HepG2 (cell line): ENCODE data around the gene C20orf144. TPM values are rescaled to one million over a fixed set of nuclear protein-coding genes. Genes with fewer than 3 reads are reported as not detected.

Experiments
- ATAC-seq: fragments of 200-7000 bp; cut with Tn5 transposase; 3 replicates; pipeline ENCODE4 v1.9.1; 2020; ENCODE audit warnings: mild to moderate bottlenecking, moderate library complexity
- BruUV-seq: library from RNA; stranded (reverse); fragments of 400-500 nt; replicated peaks from 2 replicates; lab custom pipeline; 2021; lab: Mats Ljungman, UMichigan
- CTCF ChIA-PET: fragments of 300-600 bp; formaldehyde crosslinking; extraction: SDS; loops from one replicate; lab custom pipeline; 2021; ENCODE audit warnings: low total read pairs, inconsistent platforms, low intra/inter-chr PET ratio; lab: Yijun Ruan, JAX
- POLR2A ChIA-PET: fragments of 350-600 bp; sonication (Branson Sonifier 250); formaldehyde crosslinking; loops from one replicate; lab custom pipeline; 2020; ENCODE audit warnings: antibody characterized with exemption, inconsistent platforms; lab: Yijun Ruan, JAX
- DNase-seq: peaks from one replicate; pipeline ENCODE4 v3.0.0-alpha.2; 2015; ENCODE audit warnings: low spot score
- FAIRE-seq: peaks from 3 replicates; lab custom pipeline; 2011; peaks lifted over from hg19 to GRCh38; lab: Jason Lieb, UNC
- H2AFZ ChIP-seq: one replicate; pipeline ENCODE4 v1.6.1; 2011; ENCODE audit warnings: low read length, inconsistent platforms
- H3K27ac ChIP-seq: fragments of 300-600 bp; 3 replicates; pipeline ENCODE4 v1.8.0; 2011; ENCODE audit warnings: mixed run types, mild to moderate bottlenecking, mixed read lengths, low read length, inconsistent platforms; ENCODE audit not compliant: insufficient read depth; ENCODE audit errors: extremely low read length
- H3K27me3 ChIP-seq, 2 experiments: fragments of 200-600 bp in 1 of 2; 2 replicates in 1 of 2; 3 replicates in 1 of 2; pipeline versions ENCODE4 v1.6.0 to v1.8.0; 2011; ENCODE audit warnings: low read length in 2 of 2, mild to moderate bottlenecking in 2 of 2, moderate library complexity in 2 of 2, inconsistent platforms in 1 of 2; ENCODE audit not compliant: insufficient read depth in 2 of 2, control insufficient read depth in 1 of 2
- H3K36me3 ChIP-seq, 2 experiments: fragments of 200-600 bp in 1 of 2; replicated peaks in 1 of 2; 2 replicates in 1 of 2; 3 replicates in 1 of 2; pipeline versions ENCODE4 v1.5.1 to v1.8.0; 2011; ENCODE audit warnings: low read length in 2 of 2, inconsistent platforms in 1 of 2; ENCODE audit not compliant: insufficient read depth in 2 of 2, control insufficient read depth in 1 of 2
- H3K4me1 ChIP-seq: 2 replicates; pipeline ENCODE4 v1.5.1; 2012; ENCODE audit warnings: low read length, inconsistent platforms; ENCODE audit not compliant: insufficient read depth
- H3K4me2 ChIP-seq: 2 replicates; pipeline ENCODE4 v1.6.0; 2011; ENCODE audit warnings: low read depth, low read length, inconsistent platforms
- H3K4me3 ChIP-seq, 3 experiments: fragments of 200-600 bp in 1 of 3; sonication (generic), shearing (Covaris generic) in 1 of 3; replicated peaks in 1 of 3; 2 replicates each; pipeline ENCODE4 v1.5.1; 2011 to 2016; ENCODE audit warnings: low read length in 3 of 3, inconsistent platforms in 2 of 3, low read depth in 2 of 3, mild to moderate bottlenecking in 2 of 3, control low read depth in 1 of 3, mixed read lengths in 1 of 3; ENCODE audit not compliant: insufficient read depth in 1 of 3
- H3K79me2 ChIP-seq: one replicate; pipeline ENCODE4 v1.6.1; 2011; ENCODE audit warnings: low read length, inconsistent platforms; ENCODE audit not compliant: insufficient read depth
- H3K9ac ChIP-seq: 2 replicates; pipeline ENCODE4 v1.6.0; 2011; ENCODE audit warnings: mild to moderate bottlenecking, low read depth, low read length, inconsistent platforms; ENCODE audit not compliant: insufficient read depth
- H3K9me3 ChIP-seq: 2 replicates; pipeline ENCODE4 v1.5.1; 2012; ENCODE audit warnings: mild to moderate bottlenecking, low read length
- H4K20me1 ChIP-seq: 2 replicates; pipeline ENCODE4 v1.6.0; 2011; ENCODE audit warnings: inconsistent platforms, mild to moderate bottlenecking, low read length, moderate library complexity; ENCODE audit not compliant: insufficient read depth
- ATF1 ChIP-seq: IDR thresholded peaks from 2 replicates; pipeline ENCODE4 v1.6.1; 2016; ENCODE audit warnings: mild to moderate bottlenecking, control low read depth
- ATF7 ChIP-seq, 2 experiments: fragments of 450-650 bp in 1 of 2; sonication (generic) in 1 of 2; formaldehyde crosslinking in 1 of 2; IDR thresholded peaks; 2 replicates each; pipeline versions ENCODE4 v1.4.0 to v1.6.1; 2016 to 2020; ENCODE audit warnings: antibody characterized with exemption in 1 of 2, mild to moderate bottlenecking in 1 of 2, missing genetic modification reagents in 1 of 2
- ERF ChIP-seq: IDR thresholded peaks from 2 replicates; pipeline ENCODE4 v1.6.1; 2018; ENCODE audit warnings: missing biosample characterization, missing genetic modification reagents
- HNF4G ChIP-seq, 2 experiments: sonication (generic) in 1 of 2; formaldehyde crosslinking in 1 of 2; IDR thresholded peaks; 2 replicates each; pipeline versions ENCODE4 v1.4.0 to v1.6.1; 2011 to 2020; ENCODE audit warnings: borderline replicate concordance in 2 of 2, low read depth in 2 of 2, mild to moderate bottlenecking in 2 of 2, low read length in 1 of 2, missing genetic modification reagents in 1 of 2, moderate library complexity in 1 of 2
- IRF2 ChIP-seq: IDR thresholded peaks from 2 replicates; pipeline ENCODE4 v1.6.1; 2018; ENCODE audit warnings: missing genetic modification reagents, missing compliant biosample characterization
- KLF15 ChIP-seq: sonication (generic); formaldehyde crosslinking; IDR thresholded peaks from 2 replicates; pipeline ENCODE4 v1.8.1; 2023; ENCODE audit warnings: borderline replicate concordance, mild to moderate bottlenecking, inconsistent platforms, missing genetic modification reagents, mixed read lengths
- NFE2L1 ChIP-seq: sonication (generic); formaldehyde crosslinking; IDR thresholded peaks from 2 replicates; pipeline ENCODE4 v1.4.0; 2020; ENCODE audit warnings: missing genetic modification reagents, mild to moderate bottlenecking, borderline replicate concordance
- NFRKB ChIP-seq: fragments of 450-650 bp; IDR thresholded peaks from 2 replicates; pipeline ENCODE4 v1.6.1; 2017
- SNAPC5 ChIP-seq: sonication (generic); formaldehyde crosslinking; IDR thresholded peaks from 2 replicates; pipeline ENCODE4 v1.8.1; 2023; ENCODE audit warnings: mild to moderate bottlenecking, missing genetic modification reagents, borderline replicate concordance
- SRSF9 ChIP-seq: fragments of 200-400 bp; formaldehyde crosslinking; IDR thresholded peaks from 2 replicates; pipeline ENCODE4 v1.6.1; 2018; ENCODE audit warnings: borderline replicate concordance, mild to moderate bottlenecking, low read depth, low read length; ENCODE audit not compliant: insufficient read depth, poor library complexity, severe bottlenecking
- YEATS2 ChIP-seq: sonication (generic); formaldehyde crosslinking; IDR thresholded peaks from 2 replicates; pipeline ENCODE4 v1.4.0; 2020; ENCODE audit warnings: missing genetic modification reagents, borderline replicate concordance
- ZBTB39 ChIP-seq: sonication (generic); formaldehyde crosslinking; IDR thresholded peaks from 2 replicates; pipeline ENCODE4 v1.5.0; 2020; ENCODE audit warnings: missing genetic modification reagents
- ZNF275 ChIP-seq: sonication (generic); formaldehyde crosslinking; IDR thresholded peaks from 2 replicates; pipeline ENCODE4 v1.8.0; 2022; ENCODE audit warnings: missing genetic modification reagents, mild to moderate bottlenecking, inconsistent platforms, borderline replicate concordance
- ZNF44 ChIP-seq: sonication (generic); formaldehyde crosslinking; IDR thresholded peaks from 2 replicates; pipeline ENCODE4 v1.5.1; 2020; ENCODE audit warnings: mild to moderate bottlenecking, missing genetic modification reagents
- ZNF558 ChIP-seq: sonication (generic); formaldehyde crosslinking; IDR thresholded peaks from 2 replicates; pipeline ENCODE4 v1.9.0; 2022; ENCODE audit warnings: mild to moderate bottlenecking, missing genetic modification reagents, borderline replicate concordance
- ZNF639 ChIP-seq: conservative IDR thresholded peaks from 2 replicates; pipeline ENCODE4 v1.6.1; 2018; ENCODE audit warnings: missing genetic modification reagents
- ZNF761 ChIP-seq: sonication (generic); formaldehyde crosslinking; conservative IDR thresholded peaks from 2 replicates; pipeline ENCODE4 v1.4.0; 2020; ENCODE audit warnings: mild to moderate bottlenecking, missing genetic modification reagents
- ZNF776 ChIP-seq: sonication (generic); formaldehyde crosslinking; IDR thresholded peaks from 2 replicates; pipeline ENCODE4 v1.4.0; 2020; ENCODE audit warnings: mild to moderate bottlenecking, missing genetic modification reagents
- WGBS: methylation state at CpG from one replicate; pipeline ENCODE4 v1.1.6; 2017; ENCODE audit warnings: low lambda C conversion rate; 5-methylcytosine and 5-hydroxymethylcytosine counted together
- in situ Hi-C: cut with HindIII; loops from 2 replicates; pipeline ENCODE4 v1.10.0; 2017; ENCODE audit warnings: low pct_unique_long_range_greater_than_20kb; ENCODE audit not compliant: extremely low pct_ligation_motif_present
- intact Hi-C: fragments of 100-400 bp; cut with micrococcal nuclease; formaldehyde crosslinking; loops from one replicate; pipeline ENCODE4 v1.10.0; 2022; ENCODE audit not compliant: unreplicated experiment
- polyA plus RNA-seq, 8 experiments: library from polyadenylated mRNA; depleted of rRNA in 3 of 8; stranded (reverse) in 7 of 8; unstranded in 1 of 8; fragments of >200 nt; fragmentation: Illumina TruSeq in 4 of 8; extraction: Trizol in 4 of 8; gene quantifications; 2 replicates each; pipeline versions ENCODE4 v1.2.1 to v1.2.3, GENCODE V29; 2011 to 2016; ENCODE audit warnings: low read depth in 4 of 8, missing spikeins in 1 of 8, mixed read lengths in 1 of 8; ENCODE audit not compliant: insufficient read depth in 1 of 8
- total RNA-seq, 5 experiments: library from RNA; depleted of rRNA; stranded (reverse); fragments of >200 nt; fragmentation: Illumina TruSeq; extraction: Trizol; gene quantifications; 2 replicates each; pipeline ENCODE4 v1.2.3, GENCODE V29; 2016; ENCODE audit warnings: low read depth in 1 of 5

C20orf144 gene
- total and polyA plus RNA-seq, 2 of the 13 experiments (the other 11 are each of a cell fraction or from before 2014, with no cell fraction given), result 0.09 to 0.16 TPM

GRCh38 chr20:33644313-33645071, 17.6 kb upstream of the C20orf144 start (continued):
- 0 out of 2 replicates have a peak, but pooled peaks have one; percentile 19 for TF ChIP-seq NFE2L1 (CRISPR knock-in tag)
- peak; percentile 58; the same call in 1 of the 2 replicates for TF ChIP-seq ZNF776

- H3K9me3 ChIP-seq, result no peaks in the 10 kb centered on the region
- H3K4me2 ChIP-seq, result no peak overlapping the region
- DNase-seq, result no peak
- no peaks in the 10 kb centered on the region for H3K27me3 ChIP-seq
- FAIRE-seq, result no peak
- ChIA-PET POLR2A (no interaction called here), CTCF (no interaction called here)
- peaks cover 2% of the 10 kb centered on the region; the same call in 1 of the 2 replicates for H3K4me1 ChIP-seq
- H3K27ac ChIP-seq, result no peak overlapping the region
- H3K79me2 ChIP-seq, result no peaks in the 10 kb centered on the region
- no peak overlapping the region for H3K4me3 ChIP-seq
- peaks cover 32 to 42% of the 10 kb centered on the region in 2 experiments for H3K36me3 ChIP-seq
- ATAC-seq, result no peak
- in situ Hi-C loops (loop anchor here (10.0 kb wide), 1 partner anchor 130 kb away; no protein-coding TSS in a partner anchor), intact Hi-C loops (no loop called here)
- no peaks in the 10 kb centered on the region; the same call in 1 of the 2 replicates for H4K20me1 ChIP-seq
- no peak overlapping the region for H2AFZ ChIP-seq
- no TSS peak for BruUV-seq
- no peak overlapping the region for H3K9ac ChIP-seq
- WGBS, result 85% methylated on average over 4 of the region's 4 CpGs
- TF ChIP-seq YEATS2 (CRISPR knock-in tag), result no peak
- TF ChIP-seq ZNF558 (CRISPR knock-in tag), result no peak
- no peak for TF ChIP-seq ZNF761 (CRISPR knock-in tag)
- TF ChIP-seq ZBTB39 (CRISPR knock-in tag), result no peak
- no peak for TF ChIP-seq IRF2 (CRISPR knock-in tag)
- no peak for TF ChIP-seq ZNF275
- no peak for TF ChIP-seq ATF7 (IDR thresholded peaks at IDR 0.05)
- no peak for TF ChIP-seq ATF7 (CRISPR knock-in tag; IDR thresholded peaks at IDR 0.05)
- no peak for TF ChIP-seq ATF1 (CRISPR knock-in tag)
- no peak for TF ChIP-seq KLF15
- TF ChIP-seq ZNF639 (CRISPR knock-in tag), result no peak
- TF ChIP-seq SRSF9, result no peak
- TF ChIP-seq NFRKB, result no peak
- TF ChIP-seq ERF (CRISPR knock-in tag), result no peak
- TF ChIP-seq SNAPC5 (CRISPR knock-in tag), result no peak
- TF ChIP-seq ZNF44 (CRISPR knock-in tag), result no peak
- TF ChIP-seq HNF4G (IDR thresholded peaks at IDR 0.05; ENCODE audit: borderline replicate concordance, low read depth, low read length), result no peak
- TF ChIP-seq HNF4G (CRISPR knock-in tag; IDR thresholded peaks at IDR 0.05; ENCODE audit: borderline replicate concordance, low read depth), result no peak
These were observed 17.1 kb upstream of the C20orf144 start for GRCh38 chr20:33645072-33645358.
